Coronary artery (tissue), 2 donors: ENCODE measurements around the gene MTHFD1L.

ENCODE experiments used
- DNase-seq: peaks from one replicate; pipeline ENCODE4 v3.0.0-alpha.2; 2017; ENCODE audit warnings: low spot score
- H3K27ac ChIP-seq, 2 donors: fragments of 200-600 bp; sonication (generic); one replicate each; pipeline ENCODE4 v1.5.1; 2016 to 2019
- H3K4me3 ChIP-seq: fragments of 200-600 bp; sonication (generic); 2 replicates; pipeline ENCODE4 v1.5.1; 2016; ENCODE audit warnings: mild to moderate bottlenecking, moderate library complexity
- TF ChIP-seq, protein P1 (sequence below): fragments of 200-600 bp; sonication (generic); IDR thresholded peaks from one replicate; pipeline ENCODE4 v1.5.1; 2019; ENCODE audit warnings: antibody characterized with exemption

The MTHFD1L gene

DNA sequence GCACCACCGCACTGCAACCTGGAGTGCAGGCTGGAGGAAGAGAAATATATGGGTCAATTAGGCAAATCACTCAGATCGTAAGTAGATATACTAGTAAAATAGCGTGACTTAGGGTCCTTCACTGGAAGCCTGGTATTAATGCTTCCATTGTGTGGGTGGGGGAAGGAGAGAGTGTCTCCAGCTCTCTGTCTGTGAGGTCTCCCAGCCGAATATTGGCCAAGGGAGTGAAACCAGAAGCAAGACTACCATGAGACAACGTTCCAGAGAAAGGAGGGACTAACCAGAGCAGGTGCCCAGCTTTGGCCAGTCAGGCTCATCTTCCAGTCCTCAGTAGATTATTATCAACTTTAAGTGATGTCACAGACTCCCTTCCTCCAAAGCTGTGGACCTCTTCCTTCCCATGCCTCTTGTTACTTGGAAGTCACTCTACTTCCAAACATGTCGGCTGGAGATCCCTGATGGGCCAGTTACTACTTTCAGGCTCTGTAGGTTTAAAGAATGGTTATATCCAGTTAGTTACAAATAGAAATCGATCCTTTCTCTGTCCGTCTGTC, 28.8 kb downstream of the MTHFD1L start:
- H3K27ac ChIP-seq = peak overlapping the region; percentile 43 to 71
- TF ChIP-seq, protein P1, sequence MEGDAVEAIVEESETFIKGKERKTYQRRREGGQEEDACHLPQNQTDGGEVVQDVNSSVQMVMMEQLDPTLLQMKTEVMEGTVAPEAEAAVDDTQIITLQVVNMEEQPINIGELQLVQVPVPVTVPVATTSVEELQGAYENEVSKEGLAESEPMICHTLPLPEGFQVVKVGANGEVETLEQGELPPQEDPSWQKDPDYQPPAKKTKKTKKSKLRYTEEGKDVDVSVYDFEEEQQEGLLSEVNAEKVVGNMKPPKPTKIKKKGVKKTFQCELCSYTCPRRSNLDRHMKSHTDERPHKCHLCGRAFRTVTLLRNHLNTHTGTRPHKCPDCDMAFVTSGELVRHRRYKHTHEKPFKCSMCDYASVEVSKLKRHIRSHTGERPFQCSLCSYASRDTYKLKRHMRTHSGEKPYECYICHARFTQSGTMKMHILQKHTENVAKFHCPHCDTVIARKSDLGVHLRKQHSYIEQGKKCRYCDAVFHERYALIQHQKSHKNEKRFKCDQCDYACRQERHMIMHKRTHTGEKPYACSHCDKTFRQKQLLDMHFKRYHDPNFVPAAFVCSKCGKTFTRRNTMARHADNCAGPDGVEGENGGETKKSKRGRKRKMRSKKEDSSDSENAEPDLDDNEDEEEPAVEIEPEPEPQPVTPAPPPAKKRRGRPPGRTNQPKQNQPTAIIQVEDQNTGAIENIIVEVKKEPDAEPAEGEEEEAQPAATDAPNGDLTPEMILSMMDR = no peak
- DNase-seq = no peak
- H3K4me3 ChIP-seq = no peak overlapping the region

DNA sequence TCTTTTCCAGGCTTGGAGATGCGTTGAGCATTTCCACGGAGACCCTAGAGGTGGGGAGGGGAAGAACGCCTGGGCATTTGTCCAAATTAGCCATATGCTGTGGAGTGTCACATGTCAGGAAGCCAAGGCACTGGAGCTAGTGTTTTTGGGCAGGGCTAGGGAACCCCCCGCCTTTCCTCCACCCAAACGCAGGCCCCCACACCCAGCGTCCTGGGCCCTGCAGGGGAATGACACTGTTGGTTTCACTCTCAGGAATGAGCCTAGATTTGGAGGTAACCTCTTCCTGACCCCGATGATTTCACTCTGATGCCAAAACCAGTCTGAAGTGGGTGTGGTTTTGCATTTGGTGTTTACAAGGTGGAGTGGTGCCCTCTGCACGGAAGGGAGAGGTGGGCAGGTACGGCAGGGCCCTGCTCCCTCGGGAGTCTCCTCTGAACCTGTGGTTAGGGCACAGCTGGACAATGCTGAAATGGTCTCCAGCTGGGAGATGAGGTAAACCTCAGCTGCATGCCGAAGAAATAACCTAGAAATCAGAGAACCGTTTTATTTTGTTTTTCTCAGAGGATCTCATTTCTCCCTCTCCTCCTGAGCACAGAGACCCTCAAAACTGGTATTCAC, 29.5 kb downstream of the MTHFD1L start:
- TF ChIP-seq, protein P1 = no peak
- DNase-seq = peak; percentile 26
- Histone ChIP-seq H3K4me3 (peak overlapping the region; percentile 31), H3K27ac (peak overlapping the region; percentile 43 to 71)

DNA sequence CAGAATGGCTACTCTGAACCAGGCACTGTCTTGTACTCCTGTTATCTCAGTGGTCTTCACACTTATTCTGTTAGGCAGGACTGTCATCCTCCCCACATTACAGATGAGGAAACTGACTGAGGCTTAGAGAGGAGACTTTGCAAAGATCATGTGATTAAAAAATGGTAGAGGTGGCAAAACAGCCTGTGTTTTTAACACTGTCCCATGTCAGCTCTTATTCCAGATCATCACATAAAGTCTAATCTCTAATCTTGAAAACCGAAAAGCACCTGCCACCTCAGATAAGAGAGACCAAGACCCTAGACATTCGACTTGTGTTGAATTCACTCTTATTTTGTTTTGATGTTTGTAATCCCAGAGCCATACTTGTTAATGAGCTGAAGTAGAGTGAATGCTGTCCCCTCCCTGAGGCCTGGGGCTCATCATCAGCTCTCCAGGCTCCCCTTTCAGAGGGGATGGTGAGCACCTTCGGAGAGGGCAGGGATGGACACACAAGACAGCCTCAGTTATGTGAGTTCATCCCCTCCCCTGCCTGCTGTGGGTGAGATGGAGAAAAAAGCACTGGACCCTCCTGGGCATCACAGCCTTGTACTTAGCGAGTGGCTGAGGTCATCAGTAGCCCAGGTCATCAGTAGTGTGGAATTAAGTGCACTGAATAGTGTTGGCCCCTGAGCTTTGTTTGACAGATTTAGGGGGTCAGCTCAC, 30.6 kb downstream of the MTHFD1L start:
- DNase-seq = no peak
- TF ChIP-seq, protein P1 = no peak
- Histone ChIP-seq H3K27ac (peak overlapping the region in 1 of 2 donors; percentile 48), H3K4me3 (no peak overlapping the region)

DNA sequence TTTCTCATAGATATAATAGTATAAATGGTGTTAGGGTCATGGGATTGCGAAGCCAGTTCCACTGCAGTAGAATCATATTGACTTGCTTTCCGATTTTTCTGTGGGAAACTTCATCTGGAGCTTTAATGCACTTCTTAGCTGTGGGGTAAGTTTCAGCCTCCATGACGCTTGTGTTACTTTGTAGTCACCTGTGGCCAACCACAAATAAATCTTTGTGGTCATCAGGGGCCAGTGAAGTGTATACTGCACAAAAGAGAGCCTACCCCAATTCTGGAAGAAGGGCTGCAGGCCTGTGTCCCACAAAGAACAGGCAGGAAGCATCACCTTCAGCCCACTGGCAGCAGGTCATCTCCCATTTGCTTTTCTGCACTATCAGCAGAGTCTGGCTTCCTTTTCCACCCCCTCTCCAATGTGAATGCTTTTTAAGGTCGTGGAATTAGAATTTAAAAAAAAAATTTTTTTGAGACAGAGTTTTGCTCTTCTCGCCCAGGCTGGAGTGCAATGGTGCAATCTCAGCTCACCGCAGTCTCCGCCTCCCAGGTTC, 32.0 kb downstream of the MTHFD1L start:
- Histone ChIP-seq H3K27ac (no peak overlapping the region), H3K4me3 (no peak overlapping the region)
- TF ChIP-seq, protein P1 = no peak
- DNase-seq = peak; percentile 35

- DNase-seq = peak; percentile 16
- Histone ChIP-seq H3K4me3 (no peak overlapping the region), H3K27ac (no peak overlapping the region)
- TF ChIP-seq, protein P1 = no peak
These were observed 33.1 kb downstream of the MTHFD1L start for GRCh38 chr6:150898399-150899170.

DNA sequence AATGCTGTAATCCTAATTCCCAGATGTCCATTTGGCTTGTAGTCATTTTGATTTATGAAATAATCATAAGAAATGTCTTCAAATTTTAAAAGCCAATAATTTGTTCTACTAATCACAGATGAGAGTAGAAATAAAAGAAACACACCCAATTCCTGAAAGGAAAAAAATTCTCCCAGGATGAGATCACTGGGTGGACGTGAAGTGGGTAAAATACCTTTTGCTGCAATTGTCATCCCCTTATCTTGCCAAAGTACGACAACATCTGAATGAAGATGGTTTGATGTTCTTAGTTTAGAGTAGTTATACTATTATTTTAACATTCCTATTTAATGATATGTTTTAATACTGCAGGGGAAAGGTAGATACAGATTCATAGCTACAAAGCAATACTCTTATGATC, 33.7 kb downstream of the MTHFD1L start:
- DNase-seq = no peak
- TF ChIP-seq, protein P1 = no peak
- Histone ChIP-seq H3K4me3 (no peak overlapping the region), H3K27ac (no peak overlapping the region)
